ENCODE measurements around the gene PRCC.

DNA sequence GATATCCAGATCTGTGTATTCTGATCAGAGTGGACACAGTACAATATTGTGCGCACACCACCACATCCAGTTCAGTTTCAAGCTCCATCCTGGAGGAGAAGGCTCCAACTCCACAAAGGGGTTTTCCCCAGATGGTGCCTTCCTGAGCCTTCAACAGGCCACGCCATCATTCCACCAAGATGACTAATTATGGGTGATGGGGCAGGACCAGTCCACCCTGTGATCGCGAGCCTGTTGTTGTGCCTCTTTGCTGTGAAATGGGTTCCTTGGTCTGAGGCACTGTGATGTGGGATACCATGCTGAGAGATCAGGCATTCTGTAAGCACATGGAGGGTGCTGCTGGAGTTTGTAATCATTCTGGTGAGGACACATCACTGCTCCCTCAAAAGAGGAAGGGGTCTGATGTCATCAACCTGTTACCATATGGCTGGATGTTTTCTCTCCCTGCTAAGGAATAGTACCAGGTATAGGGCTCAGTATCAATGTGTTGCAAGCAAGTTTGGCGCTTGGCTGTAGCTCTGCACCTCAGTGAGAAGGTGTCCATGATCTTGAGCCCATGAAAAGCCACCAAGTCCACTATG is 56.0 kb downstream of the PRCC start:
- TF ChIP-seq EP300 (IDR thresholded peaks at IDR 0.05): no peak
- TF ChIP-seq, protein P1, sequence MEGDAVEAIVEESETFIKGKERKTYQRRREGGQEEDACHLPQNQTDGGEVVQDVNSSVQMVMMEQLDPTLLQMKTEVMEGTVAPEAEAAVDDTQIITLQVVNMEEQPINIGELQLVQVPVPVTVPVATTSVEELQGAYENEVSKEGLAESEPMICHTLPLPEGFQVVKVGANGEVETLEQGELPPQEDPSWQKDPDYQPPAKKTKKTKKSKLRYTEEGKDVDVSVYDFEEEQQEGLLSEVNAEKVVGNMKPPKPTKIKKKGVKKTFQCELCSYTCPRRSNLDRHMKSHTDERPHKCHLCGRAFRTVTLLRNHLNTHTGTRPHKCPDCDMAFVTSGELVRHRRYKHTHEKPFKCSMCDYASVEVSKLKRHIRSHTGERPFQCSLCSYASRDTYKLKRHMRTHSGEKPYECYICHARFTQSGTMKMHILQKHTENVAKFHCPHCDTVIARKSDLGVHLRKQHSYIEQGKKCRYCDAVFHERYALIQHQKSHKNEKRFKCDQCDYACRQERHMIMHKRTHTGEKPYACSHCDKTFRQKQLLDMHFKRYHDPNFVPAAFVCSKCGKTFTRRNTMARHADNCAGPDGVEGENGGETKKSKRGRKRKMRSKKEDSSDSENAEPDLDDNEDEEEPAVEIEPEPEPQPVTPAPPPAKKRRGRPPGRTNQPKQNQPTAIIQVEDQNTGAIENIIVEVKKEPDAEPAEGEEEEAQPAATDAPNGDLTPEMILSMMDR (IDR thresholded peaks at IDR 0.05): no peak
